Naive B cell (primary cell): ENCODE measurements around the gene CIART. TPM values are rescaled to one million over a fixed set of nuclear protein-coding genes. Genes with fewer than 3 reads are reported as not detected.
"Not testable (repeated sequence)": the region's sequence is repeated elsewhere in the genome, so short reads cannot be mapped to it uniquely, and the experiment has no call there.

Experiments
- ATAC-seq, 2 donors: fragments of 150-1000 bp; cut with Tn5 transposase; 2 replicates each; pipeline ENCODE4 v1.10.0; 2021; ENCODE audit warnings: low read depth in 2 of 2, mild to moderate bottlenecking in 2 of 2, moderate library complexity in 2 of 2
- DNase-seq: peaks from one replicate; pipeline ENCODE4 v3.0.0; 2022
- H3K27ac Mint-ChIP-seq, 6 donors: one replicate each; pipeline ENCODE4 v1.8.0; 2020 to 2022; ENCODE audit warnings: mild to moderate bottlenecking in 6 of 6, mixed read lengths in 6 of 6, moderate library complexity in 5 of 6, inconsistent platforms in 2 of 6
- H3K27me3 Mint-ChIP-seq, 3 donors: one replicate each; pipeline ENCODE4 v1.8.0; 2021 to 2022; ENCODE audit warnings: mixed read lengths in 3 of 3, mild to moderate bottlenecking in 1 of 3
- H3K36me3 Mint-ChIP-seq, 2 donors: one replicate each; pipeline ENCODE4 v1.8.0; 2020 to 2022; ENCODE audit warnings: mixed read lengths in 2 of 2, inconsistent platforms in 1 of 2, mild to moderate bottlenecking in 1 of 2
- H3K4me1 Mint-ChIP-seq, 3 donors: one replicate each; pipeline ENCODE4 v1.8.0; 2020 to 2022; ENCODE audit warnings: mixed read lengths in 3 of 3, inconsistent platforms in 1 of 3, mild to moderate bottlenecking in 1 of 3, moderate library complexity in 1 of 3
- H3K4me3 Mint-ChIP-seq, 8 donors: one replicate each; pipeline ENCODE4 v1.8.0; 2020 to 2022; ENCODE audit warnings: mild to moderate bottlenecking in 8 of 8, mixed read lengths in 8 of 8, moderate library complexity in 8 of 8, inconsistent platforms in 2 of 8
- H3K9me3 Mint-ChIP-seq, 7 donors: one replicate each; pipeline ENCODE4 v1.8.0; 2020 to 2022; ENCODE audit warnings: mixed read lengths in 7 of 7, mild to moderate bottlenecking in 5 of 7, inconsistent platforms in 2 of 7, moderate library complexity in 1 of 7
- polyA plus RNA-seq, 6 donors: library from polyadenylated mRNA; unstranded; fragments of 300-500 nt; fragmentation: Illumina TruSeq; gene quantifications; one replicate each; pipeline ENCODE4 v1.2.3, GENCODE V29; 2021; ENCODE audit warnings: low read depth in 6 of 6

The CIART gene
- under 1 TPM in 1 of 6 donors, not detected in 5; 0.22 TPM for polyA plus RNA-seq

GRCh38 chr1:150281758-150282557 lies at the start of gene CIART:
CIART (plus strand) TSS chr1:150282554; CDS start chr1:150283268, 714 bp downstream.
- Mint-ChIP-seq H3K27ac (peak within 1 kb of the TSS; percentile 77 to 95 (median 89)), H3K27me3 (peaks cover 0 to 41% (median 33%) of the 10 kb centered on the region in 3 donors), H3K4me3 (peak within 1 kb of the TSS; percentile 75 to 97 (median 91)), H3K36me3 (peaks cover 0 to 10% of the 10 kb centered on the region in 2 donors), H3K9me3 (peaks cover 0 to 7% (median 4%) of the 10 kb centered on the region in 7 donors), H3K4me1 (peaks cover 23 to 32% (median 23%) of the 10 kb centered on the region in 3 donors)
- DNase-seq (peak; percentile 65), ATAC-seq (peak; percentile 88 to 90)

GRCh38 chr1:150232921-150233320 lies 49.4 kb upstream of the CIART start:
- not testable (repeated sequence) for DNase-seq, ATAC-seq, H3K36me3 Mint-ChIP-seq, H3K9me3 Mint-ChIP-seq, H3K27me3 Mint-ChIP-seq
- peak overlapping the region in 3 of 8 donors; percentile 16 to 43 (median 21) for H3K4me3 Mint-ChIP-seq
- H3K27ac Mint-ChIP-seq, result peak overlapping the region in 3 of 6 donors; percentile 84 to 99 (median 99)
- H3K4me1 Mint-ChIP-seq, result peaks cover 17 to 24% (median 23%) of the 10 kb centered on the region in 3 donors

- no peak for ATAC-seq
- no peak for DNase-seq
- peak overlapping the region in 5 of 6 donors; percentile 97 to 99 (median 99) for H3K27ac Mint-ChIP-seq
- peaks cover 17 to 24% (median 23%) of the 10 kb centered on the region in 3 donors for H3K4me1 Mint-ChIP-seq
- no peaks in the 10 kb centered on the region for H3K9me3 Mint-ChIP-seq
- peaks cover 0 to 4% of the 10 kb centered on the region in 2 donors for H3K36me3 Mint-ChIP-seq
- peak overlapping the region in 1 of 8 donors; percentile 96 for H3K4me3 Mint-ChIP-seq
- no peaks in the 10 kb centered on the region for H3K27me3 Mint-ChIP-seq
Measured at GRCh38 chr1:150233359-150234308, 48.7 kb upstream of the CIART start.

- peaks cover 17 to 24% (median 23%) of the 10 kb centered on the region in 3 donors for H3K4me1 Mint-ChIP-seq
- H3K36me3 Mint-ChIP-seq, result no peaks in the 10 kb centered on the region
- H3K4me3 Mint-ChIP-seq, result peak overlapping the region in 1 of 8 donors; percentile 96
- H3K9me3 Mint-ChIP-seq, result no peaks in the 10 kb centered on the region
- no peaks in the 10 kb centered on the region for H3K27me3 Mint-ChIP-seq
- no peak for DNase-seq
- ATAC-seq, result no peak
- H3K27ac Mint-ChIP-seq, result peak overlapping the region in 5 of 6 donors; percentile 97 to 99 (median 99)
Measured at GRCh38 chr1:150234309-150234565, 48.1 kb upstream of the CIART start.

- Mint-ChIP-seq H3K27me3 (no peaks in the 10 kb centered on the region), H3K36me3 (no peaks in the 10 kb centered on the region), H3K27ac (peak overlapping the region in 5 of 6 donors; percentile 97 to 99 (median 99)), H3K9me3 (no peaks in the 10 kb centered on the region), H3K4me1 (peaks cover 17 to 24% (median 23%) of the 10 kb centered on the region in 3 donors), H3K4me3 (peak overlapping the region in 1 of 8 donors; percentile 96)
- ATAC-seq (peak; percentile 59 to 62), DNase-seq (peak; percentile 82)
Measured at GRCh38 chr1:150234566-150235293, 47.6 kb upstream of the CIART start.

GRCh38 chr1:150235294-150235851 lies 47.0 kb upstream of the CIART start:
- Mint-ChIP-seq H3K27me3 (peaks cover 0 to 4% (median 0%) of the 10 kb centered on the region in 3 donors), H3K27ac (peak overlapping the region in 1 of 6 donors; percentile 99), H3K9me3 (no peaks in the 10 kb centered on the region), H3K4me3 (no peak overlapping the region), H3K36me3 (no peaks in the 10 kb centered on the region), H3K4me1 (peaks cover 17 to 24% (median 23%) of the 10 kb centered on the region in 3 donors)
- DNase-seq, result no peak
- ATAC-seq, result no peak

- Mint-ChIP-seq H3K4me1 (peaks cover 17 to 23% (median 22%) of the 10 kb centered on the region in 3 donors), H3K27me3 (peaks cover 0 to 4% (median 0%) of the 10 kb centered on the region in 3 donors), H3K4me3 (peak within 1 kb of the TSS in 2 of 8 donors; percentile 69 to 96), H3K27ac (peak within 1 kb of the TSS in 5 of 6 donors; percentile 97 to 99 (median 99)), H3K9me3 (no peaks in the 10 kb centered on the region), H3K36me3 (no peaks in the 10 kb centered on the region)
- peak; percentile 84 for ATAC-seq
- DNase-seq, result peak; percentile 97
Measured at GRCh38 chr1:150235852-150236613, 46.3 kb upstream of the CIART start, which contains the start of gene ANP32E. ANP32E (minus strand) TSS chr1:150236112; CDS start chr1:150235786, 326 bp downstream.

- H3K27me3 Mint-ChIP-seq, result peaks cover 0 to 4% (median 0%) of the 10 kb centered on the region in 3 donors
- no peak for ATAC-seq
- no peak overlapping the region for H3K27ac Mint-ChIP-seq
- H3K4me3 Mint-ChIP-seq, result peak overlapping the region in 1 of 8 donors; percentile 69
- H3K36me3 Mint-ChIP-seq, result no peaks in the 10 kb centered on the region
- DNase-seq, result no peak
- H3K4me1 Mint-ChIP-seq, result peaks cover 17 to 23% (median 22%) of the 10 kb centered on the region in 3 donors
- H3K9me3 Mint-ChIP-seq, result no peaks in the 10 kb centered on the region
Measured at GRCh38 chr1:150236614-150237100, 45.7 kb upstream of the CIART start.

- peak overlapping the region in 1 of 6 donors; percentile 88 for H3K27ac Mint-ChIP-seq
- not testable (repeated sequence) for H3K36me3 Mint-ChIP-seq, H3K9me3 Mint-ChIP-seq, DNase-seq, H3K27me3 Mint-ChIP-seq, ATAC-seq
- H3K4me1 Mint-ChIP-seq, result peaks cover 17 to 23% (median 20%) of the 10 kb centered on the region in 3 donors
- peak overlapping the region in 1 of 8 donors; percentile 69 for H3K4me3 Mint-ChIP-seq
Measured at GRCh38 chr1:150237176-150237575, 45.2 kb upstream of the CIART start.

GRCh38 chr1:150237746-150238145 lies 44.6 kb upstream of the CIART start:
- Mint-ChIP-seq H3K27me3 (peaks cover 0 to 4% (median 0%) of the 10 kb centered on the region in 3 donors), H3K36me3 (no peaks in the 10 kb centered on the region), H3K9me3 (no peaks in the 10 kb centered on the region), H3K4me1 (peaks cover 17 to 22% (median 19%) of the 10 kb centered on the region in 3 donors), H3K27ac (no peak overlapping the region), H3K4me3 (peak overlapping the region in 2 of 8 donors; percentile 21 to 28)
- ATAC-seq (no peak), DNase-seq (no peak)

GRCh38 chr1:150243003-150243402 lies 39.4 kb upstream of the CIART start:
- Mint-ChIP-seq H3K4me3 (no peak overlapping the region), H3K27me3 (peaks cover 0 to 4% (median 0%) of the 10 kb centered on the region in 3 donors), H3K27ac (no peak overlapping the region), H3K4me1 (no peaks in the 10 kb centered on the region), H3K9me3 (no peaks in the 10 kb centered on the region), H3K36me3 (no peaks in the 10 kb centered on the region)
- DNase-seq (no peak), ATAC-seq (no peak)
